ENCODE results near the gene DDX25.

The DDX25 gene

GRCh38 chr11:125933030-125933813 lies 28.9 kb downstream of the DDX25 start:
- POLR2A ChIA-PET, result no interaction called here

GRCh38 chr11:125934473-125934872 lies 30.2 kb downstream of the DDX25 start:
- TF ChIP-seq CTCF (IDR thresholded peaks at IDR 0.05; ENCODE audit: control extremely low read depth, extremely low read depth, low read depth, missing control alignments), result no peak
- ChIA-PET CTCF (interaction anchor here (1.4 to 1.5 kb wide), 2 partner anchors 12 to 27 kb away, joined by 3 to 5 read pairs; no protein-coding TSS in a partner anchor), POLR2A (no interaction called here)
- no peak for DNase-seq (ENCODE audit: extremely low spot score)

More at GRCh38 chr11:125933030-125933813, 28.9 kb downstream of the DDX25 start:
- no peak for DNase-seq (ENCODE audit: extremely low spot score)
- no peak for TF ChIP-seq CTCF (IDR thresholded peaks at IDR 0.05; ENCODE audit: control extremely low read depth, extremely low read depth, low read depth, missing control alignments)
- CTCF ChIA-PET, result interaction anchor here (1.7 kb wide), 1 partner anchor 12 kb away, joined by 4 read pairs; no protein-coding TSS in a partner anchor

- DNase-seq (ENCODE audit: extremely low spot score), result no peak
- no peak for TF ChIP-seq CTCF (IDR thresholded peaks at IDR 0.05; ENCODE audit: control extremely low read depth, extremely low read depth, low read depth, missing control alignments)
- CTCF ChIA-PET, result interaction anchor here (1.4 to 1.5 kb wide), 2 partner anchors 12 to 26 kb away, joined by 3 to 5 read pairs; no protein-coding TSS in a partner anchor
- POLR2A ChIA-PET, result no interaction called here
These were observed 30.7 kb downstream of the DDX25 start for GRCh38 chr11:125935056-125935455.

GRCh38 chr11:125935618-125936199 lies 31.4 kb downstream of the DDX25 start:
- DNase-seq (ENCODE audit: extremely low spot score), result no peak
- ChIA-PET CTCF (interaction anchor here (0.8 to 1.5 kb wide), 4 partner anchors 12 to 128 kb away, joined by 3 to 5 read pairs (median 4); no protein-coding TSS in a partner anchor), POLR2A (no interaction called here)
- TF ChIP-seq CTCF (IDR thresholded peaks at IDR 0.05; ENCODE audit: control extremely low read depth, extremely low read depth, low read depth, missing control alignments), result no peak

- ChIA-PET CTCF (interaction anchor here (0.9 to 1.8 kb wide), 5 partner anchors 8 to 542 kb away, joined by 3 to 4 read pairs (median 3); no protein-coding TSS in a partner anchor), POLR2A (no interaction called here)
- no peak for TF ChIP-seq CTCF (IDR thresholded peaks at IDR 0.05; ENCODE audit: control extremely low read depth, extremely low read depth, low read depth, missing control alignments)
- DNase-seq (ENCODE audit: extremely low spot score), result no peak
These were observed 34.1 kb downstream of the DDX25 start for GRCh38 chr11:125938418-125938817.

GRCh38 chr11:125939081-125939521 lies 34.8 kb downstream of the DDX25 start:
- no peak for DNase-seq (ENCODE audit: extremely low spot score)
- no peak for TF ChIP-seq CTCF (IDR thresholded peaks at IDR 0.05; ENCODE audit: control extremely low read depth, extremely low read depth, low read depth, missing control alignments)
- ChIA-PET POLR2A (no interaction called here), CTCF (interaction anchor here (0.9 to 1.2 kb wide), 4 partner anchors 9 to 254 kb away, joined by 3 read pairs; no protein-coding TSS in a partner anchor)
